Measurements from ENCODE around the gene ADAD2. TPM values are rescaled to one million over a fixed set of nuclear protein-coding genes. Genes with fewer than 3 reads are reported as not detected.
A peak's percentile ranks its signal among the peaks of the same experiment; 100 is the strongest.

ADAD2 gene
- total and polyA plus RNA-seq, 9 of the 15 experiments (the other 6 are each of a cell fraction or from before 2014, with no cell fraction given) = 0.07 TPM; not detected in 8

GRCh38 chr16:84161801-84162200 lies 29.2 kb upstream of the ADAD2 start (continued):
- TF ChIP-seq GTF2E2 (tag; IDR thresholded peaks at IDR 0.05) = no peak

- DNase-seq (ENCODE audit: extremely low read depth in 1 of 4, low spot score in 3 of 4) (no peak), FAIRE-seq (no peak), ATAC-seq (no peak)
- H2AFZ ChIP-seq (ENCODE audit: low read depth, low read length) = no peak overlapping the region
- H3K4me3 ChIP-seq = no peak overlapping the region
- intact Hi-C loops (cut with micrococcal nuclease) (no loop called here), in situ Hi-C loops (cut with MboI) (loop anchor here (5.0 kb wide), 1 partner anchor 83 kb away; no protein-coding TSS in a partner anchor)
- H3K9me1 ChIP-seq (ENCODE audit: control insufficient read depth, insufficient read depth, low read length) = no peaks in the 10 kb centered on the region
- H3K9ac ChIP-seq (ENCODE audit: insufficient read depth in 1 of 2, low read depth in 2 of 2, low read length in 2 of 2) = no peak overlapping the region
- H3K79me2 ChIP-seq (ENCODE audit: control insufficient read depth, insufficient read depth, low read length) = no peaks in the 10 kb centered on the region
- H3K9me3 ChIP-seq (replicated peaks; ENCODE audit: control insufficient read depth, insufficient read depth, low read depth, low read length) = no peaks in the 10 kb centered on the region
- peaks cover 52 to 64% of the 10 kb centered on the region in 2 experiments for H3K27me3 ChIP-seq (ENCODE audit: control insufficient read depth in 2 of 2, insufficient read depth in 2 of 2, low read length in 2 of 2)
- no peaks in the 10 kb centered on the region for H4K20me1 ChIP-seq (replicated peaks; ENCODE audit: control insufficient read depth, insufficient read depth, low read length)
- BruUV-seq (replicated peaks) = no TSS peak
- H3K4me2 ChIP-seq (ENCODE audit: insufficient read depth, low read length) = no peak overlapping the region
- TF ChIP-seq CBX8 (IDR thresholded peaks at IDR 0.05; ENCODE audit: borderline replicate concordance, extremely low read depth, low read depth, low read length, poor library complexity, severe bottlenecking) = peak; percentile 28
- TF ChIP-seq, protein P1, sequence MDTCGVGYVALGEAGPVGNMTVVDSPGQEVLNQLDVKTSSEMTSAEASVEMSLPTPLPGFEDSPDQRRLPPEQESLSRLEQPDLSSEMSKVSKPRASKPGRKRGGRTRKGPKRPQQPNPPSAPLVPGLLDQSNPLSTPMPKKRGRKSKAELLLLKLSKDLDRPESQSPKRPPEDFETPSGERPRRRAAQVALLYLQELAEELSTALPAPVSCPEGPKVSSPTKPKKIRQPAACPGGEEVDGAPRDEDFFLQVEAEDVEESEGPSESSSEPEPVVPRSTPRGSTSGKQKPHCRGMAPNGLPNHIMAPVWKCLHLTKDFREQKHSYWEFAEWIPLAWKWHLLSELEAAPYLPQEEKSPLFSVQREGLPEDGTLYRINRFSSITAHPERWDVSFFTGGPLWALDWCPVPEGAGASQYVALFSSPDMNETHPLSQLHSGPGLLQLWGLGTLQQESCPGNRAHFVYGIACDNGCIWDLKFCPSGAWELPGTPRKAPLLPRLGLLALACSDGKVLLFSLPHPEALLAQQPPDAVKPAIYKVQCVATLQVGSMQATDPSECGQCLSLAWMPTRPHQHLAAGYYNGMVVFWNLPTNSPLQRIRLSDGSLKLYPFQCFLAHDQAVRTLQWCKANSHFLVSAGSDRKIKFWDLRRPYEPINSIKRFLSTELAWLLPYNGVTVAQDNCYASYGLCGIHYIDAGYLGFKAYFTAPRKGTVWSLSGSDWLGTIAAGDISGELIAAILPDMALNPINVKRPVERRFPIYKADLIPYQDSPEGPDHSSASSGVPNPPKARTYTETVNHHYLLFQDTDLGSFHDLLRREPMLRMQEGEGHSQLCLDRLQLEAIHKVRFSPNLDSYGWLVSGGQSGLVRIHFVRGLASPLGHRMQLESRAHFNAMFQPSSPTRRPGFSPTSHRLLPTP (IDR thresholded peaks at IDR 0.05; ENCODE audit: borderline replicate concordance, extremely low read depth, insufficient read length) = no peak
- H3K36me3 ChIP-seq (ENCODE audit: control insufficient read depth, insufficient read depth, low read length) = no peaks in the 10 kb centered on the region
- H3K27ac ChIP-seq (ENCODE audit: extremely low read depth, low read depth, low read length) = no peak overlapping the region
- ChIA-PET POLR2A (interaction anchor here (0.6 to 1.7 kb wide), 4 partner anchors 46 to 323 kb away, joined by 3 to 5 read pairs (median 3); partner anchors contain the start of gene MBTPS1), CTCF (ENCODE audit: low intra/inter-chr PET ratio) (no interaction called here)
- 26% methylated on average over 7 of the region's 7 CpGs for WGBS (ENCODE audit: insufficient coverage, low coverage, missing lambda C conversion rate)
- peaks cover 0 to 7% of the 10 kb centered on the region in 2 experiments; a peak in 2 of 5 replicates for H3K4me1 ChIP-seq (replicated peaks in 1 of 2; ENCODE audit: control insufficient read depth in 2 of 2, insufficient read depth in 2 of 2, low read length in 2 of 2)
These were observed 25.2 kb upstream of the ADAD2 start for GRCh38 chr16:84165746-84166145.

All from K562 (cell line).